HG03432 (cell line): ENCODE data around the gene GPR152.
A peak's percentile ranks its signal among the peaks of the same experiment; 100 is the strongest.
"Not testable (repeated sequence)": the region's sequence is repeated elsewhere in the genome, so short reads cannot be mapped to it uniquely, and the experiment has no call there.

Source experiments
- ATAC-seq: cut with Tn5 transposase; IDR thresholded peaks from one replicate; pipeline ENCODE4 v1.9.1; 2021; ENCODE audit warnings: mild to moderate bottlenecking, moderate library complexity; ENCODE audit not compliant: unreplicated experiment

GPR152 gene

GRCh38 chr11:67465530-67465929 is 13.0 kb upstream of the GPR152 start:
- not testable (repeated sequence) for ATAC-seq

GRCh38 chr11:67465189-67465510 is 12.6 kb upstream of the GPR152 start:
- ATAC-seq: no peak

GRCh38 chr11:67464411-67465188 is 12.1 kb upstream of the GPR152 start:
- ATAC-seq: peak; percentile 50

GRCh38 chr11:67463680-67464410 is 11.3 kb upstream of the GPR152 start:
- ATAC-seq: no peak

- no peak for ATAC-seq
Observed at GRCh38 chr11:67463186-67463585, 10.7 kb upstream of the GPR152 start.

- no peak for ATAC-seq
Observed at GRCh38 chr11:67458266-67458665, 5.7 kb upstream of the GPR152 start.

- no peak for ATAC-seq
Observed at GRCh38 chr11:67457453-67457852, 4.9 kb upstream of the GPR152 start.

GRCh38 chr11:67456068-67456705 is 3.7 kb upstream of the GPR152 start:
- ATAC-seq: no peak

- no peak for ATAC-seq
Observed at GRCh38 chr11:67455054-67455453, 2.5 kb upstream of the GPR152 start, which contains the start of gene CABP4. TSS of gene CABP4 (plus strand) at chr11:67455354. CDS start at chr11:67455424, 70 bp downstream.

GRCh38 chr11:67453816-67454732 is 1.5 kb upstream of the GPR152 start:
- ATAC-seq: no peak

- ATAC-seq: no peak
Observed at GRCh38 chr11:67451658-67451976, 912 bp downstream of the GPR152 start.

GRCh38 chr11:67450796-67451657 is 1.5 kb downstream of the GPR152 start:
- ATAC-seq: no peak

- no peak for ATAC-seq
Observed at GRCh38 chr11:67449116-67449844, 3.2 kb downstream of the GPR152 start.

GRCh38 chr11:67448220-67448609 is 4.3 kb downstream of the GPR152 start:
- ATAC-seq: no peak

- ATAC-seq: no peak
Observed at GRCh38 chr11:67445515-67445914, 7.0 kb downstream of the GPR152 start.

GRCh38 chr11:67442504-67443404 is 9.8 kb downstream of the GPR152 start:
- ATAC-seq: peak; percentile 1

- ATAC-seq: no peak
Observed at GRCh38 chr11:67441731-67442351, 10.7 kb downstream of the GPR152 start.

- ATAC-seq: no peak
Observed at GRCh38 chr11:67441098-67441563, 11.4 kb downstream of the GPR152 start.
